ENCODE measurements around the gene MDK. TPM values are rescaled to one million over a fixed set of nuclear protein-coding genes. Genes with fewer than 3 reads are reported as not detected.

Gene MDK
- total RNA-seq, result 10 to 100 TPM; 14.4 to 14.5 TPM
- 51.5 TPM for polyA plus RNA-seq (ENCODE audit: insufficient read depth, low read depth, low replicate concordance)
- long read RNA-seq, donor 1, transcript MDK-203 (5 exons, 828 nt), result major isoform, 244 of 385 reads
- long read RNA-seq, donor 1, transcript MDK-205 (5 exons, 1,166 nt), result minor isoform, 22 of 385 reads
- long read RNA-seq, donor 1, transcript MDK-206 (4 exons, 1,026 nt), result minor isoform, 41 of 385 reads
- long read RNA-seq, donor 1, partial matches to known transcripts, result 69 of 385 reads
- long read RNA-seq, donor 1, other reads (novel, unspliced or antisense), result 0 of 385 reads
- long read RNA-seq, donor 2, transcript MDK-205 (5 exons, 1,166 nt), result minor isoform, 11 of 241 reads
- long read RNA-seq, donor 2, transcript MDK-206 (4 exons, 1,026 nt), result minor isoform, 22 of 241 reads
- long read RNA-seq, donor 2, transcript MDK-203 (5 exons, 828 nt), result major isoform, 138 of 241 reads
- long read RNA-seq, donor 2, partial matches to known transcripts, result 65 of 241 reads
- long read RNA-seq, donor 2, other reads (novel, unspliced or antisense), result 0 of 241 reads

GRCh38 chr11:46381048-46381818 is at the start of gene MDK:
Gene MDK, plus strand, starts transcription at chr11:46381669. Its CDS starts 389 bp downstream, at chr11:46382058.
- no peaks in the 10 kb centered on the region for H3K9me3 ChIP-seq
- peak within 1 kb of the TSS; percentile 68 to 79 for H3K27ac ChIP-seq
- no peaks in the 10 kb centered on the region for H3K27me3 ChIP-seq
- H3K36me3 ChIP-seq (ENCODE audit: low read depth, missing control alignments), result no peaks in the 10 kb centered on the region
- WGBS, 2 donors, result 0 to 1% methylated on average over 10 to 58 of the region's 96 CpGs
- intact Hi-C loops (cut with DNase I; ENCODE audit: low total_unique reads), result no loop called here
- TF ChIP-seq POLR2A (IDR thresholded peaks at IDR 0.05), result no peak
- TF ChIP-seq CTCF (IDR thresholded peaks at IDR 0.05), result no peak
- no peak for DNase-seq
- peak within 1 kb of the TSS; percentile 58 to 68 for H3K4me3 ChIP-seq
- peaks cover 11% of the 10 kb centered on the region for H3K4me1 ChIP-seq

DNA sequence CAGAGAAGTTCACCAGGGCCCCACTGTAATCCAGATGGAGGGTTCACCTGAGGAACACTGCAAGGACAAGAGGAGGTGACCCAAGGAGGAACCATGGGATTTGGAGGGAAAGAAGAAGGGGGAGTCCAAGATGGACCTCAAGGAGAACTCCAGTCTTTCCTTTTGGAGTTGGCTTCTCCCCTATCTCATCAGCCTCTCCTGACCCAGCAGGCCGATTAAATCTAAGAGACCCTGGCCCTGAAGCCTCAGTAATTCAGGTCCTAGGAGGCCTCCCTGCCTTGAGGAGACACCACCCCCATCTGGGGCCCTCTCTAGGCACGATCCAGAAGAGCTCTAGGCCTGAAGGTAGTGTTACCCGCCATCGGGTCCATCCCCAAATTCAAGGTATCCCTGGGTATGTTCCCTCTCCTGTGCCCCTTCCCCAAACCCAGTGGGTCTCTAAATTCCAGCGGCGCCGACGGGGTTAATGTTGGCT is 49.3 kb upstream of the MDK start:
- Histone ChIP-seq H3K27ac (no peak overlapping the region), H3K4me1 (peaks cover 5% of the 10 kb centered on the region), H3K36me3 (ENCODE audit: low read depth, missing control alignments) (no peaks in the 10 kb centered on the region), H3K27me3 (no peaks in the 10 kb centered on the region), H3K9me3 (no peaks in the 10 kb centered on the region), H3K4me3 (peak overlapping the region in 1 of 2 donors; percentile 53)
- TF ChIP-seq CTCF (IDR thresholded peaks at IDR 0.05) (no peak), POLR2A (IDR thresholded peaks at IDR 0.05) (no peak)
- 16 to 28% methylated on average over 3 to 8 of the region's 8 CpGs for WGBS, 2 donors
- no peak for DNase-seq
- intact Hi-C loops (cut with DNase I; ENCODE audit: low total_unique reads), result no loop called here

DNA sequence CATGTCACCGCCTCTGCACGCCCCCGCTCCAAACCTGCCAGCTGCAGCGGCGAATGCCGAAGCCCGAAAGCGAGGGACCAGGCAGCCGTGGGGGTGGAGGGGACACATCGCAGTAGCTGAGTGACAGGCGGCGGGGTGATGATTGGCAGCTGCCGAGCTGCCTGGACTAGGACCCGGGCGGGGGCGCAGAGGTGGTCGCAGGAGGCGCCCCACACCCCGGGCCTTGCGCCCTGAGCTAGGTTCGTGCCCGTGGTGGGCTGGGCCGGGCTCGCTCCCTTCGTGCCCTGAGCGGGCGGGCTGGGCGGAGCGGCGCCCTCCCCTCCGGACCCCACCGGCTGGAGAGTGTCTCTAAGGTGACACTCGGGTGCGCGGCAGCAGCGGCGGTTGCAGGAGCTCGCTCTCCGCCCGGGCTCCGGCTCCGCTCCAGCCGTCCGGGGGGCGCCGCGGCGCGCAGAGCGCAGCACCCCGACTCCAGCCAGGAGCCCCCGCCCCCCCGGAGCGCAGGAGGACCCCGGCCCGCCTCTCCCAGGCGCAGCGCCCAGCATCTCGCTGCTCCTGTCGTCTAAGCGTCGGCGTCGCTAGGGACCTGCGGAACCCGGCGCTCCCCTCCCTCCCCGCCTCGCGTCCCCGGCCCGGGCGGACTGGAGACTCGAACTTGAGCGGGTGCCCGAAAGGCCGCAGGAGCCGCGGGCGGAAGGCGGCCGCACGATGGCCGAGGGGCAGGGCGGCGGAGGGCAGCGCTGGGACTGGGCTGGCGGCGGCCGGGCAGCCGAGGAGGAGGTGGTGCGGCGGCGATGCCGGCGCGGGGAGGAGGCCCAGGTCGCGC is 48.7 kb upstream of the MDK start:
- Histone ChIP-seq H3K9me3 (no peaks in the 10 kb centered on the region), H3K36me3 (ENCODE audit: low read depth, missing control alignments) (no peaks in the 10 kb centered on the region), H3K4me3 (peak overlapping the region; percentile 29 to 53), H3K27ac (no peak overlapping the region), H3K27me3 (no peaks in the 10 kb centered on the region), H3K4me1 (peaks cover 5% of the 10 kb centered on the region)
- intact Hi-C loops (cut with DNase I; ENCODE audit: low total_unique reads), result no loop called here
- WGBS, 2 donors, result 3 to 4% methylated on average over 18 to 55 of the region's 99 CpGs
- TF ChIP-seq POLR2A (IDR thresholded peaks at IDR 0.05) (no peak), CTCF (IDR thresholded peaks at IDR 0.05) (no peak)
- no peak for DNase-seq

GRCh38 chr11:46333394-46333947 is 48.0 kb upstream of the MDK start:
- peaks cover 6% of the 10 kb centered on the region for H3K4me1 ChIP-seq
- peak overlapping the region; percentile 29 to 53 for H3K4me3 ChIP-seq
- H3K36me3 ChIP-seq (ENCODE audit: low read depth, missing control alignments), result no peaks in the 10 kb centered on the region
- no peak overlapping the region for H3K27ac ChIP-seq
- intact Hi-C loops (cut with DNase I; ENCODE audit: low total_unique reads), result no loop called here
- H3K27me3 ChIP-seq, result no peaks in the 10 kb centered on the region
- no peak for DNase-seq
- no peaks in the 10 kb centered on the region for H3K9me3 ChIP-seq
- TF ChIP-seq POLR2A (IDR thresholded peaks at IDR 0.05) (no peak), CTCF (IDR thresholded peaks at IDR 0.05) (no peak)
- WGBS, 2 donors, result 27 to 33% methylated on average over 11 to 24 of the region's 25 CpGs
